ENCODE measurements around the gene DNAJB8.

Gene DNAJB8

GRCh38 chr3:128482175-128482574, 15.5 kb upstream of the DNAJB8 start:
- no peak for TF ChIP-seq CTCF (IDR thresholded peaks at IDR 0.05; ENCODE audit: insufficient read depth, low read length, missing control alignments)
- POLR2A ChIA-PET, result no interaction called here
- no peak overlapping the region for H3K4me3 ChIP-seq (ENCODE audit: low read depth, low read length)
- no peak for DNase-seq (ENCODE audit: low read depth, low spot score)
- CTCF ChIA-PET, result interaction anchor here (0.6 to 4.0 kb wide), 9 partner anchors 8 to 387 kb away, joined by 3 to 29 read pairs (median 8); no protein-coding TSS in a partner anchor

GRCh38 chr3:128481438-128481942, 14.8 kb upstream of the DNAJB8 start:
- H3K4me3 ChIP-seq (ENCODE audit: low read depth, low read length), result no peak overlapping the region
- ChIA-PET POLR2A (no interaction called here), CTCF (interaction anchor here (1.3 to 4.0 kb wide), 5 partner anchors 9 to 103 kb away, joined by 3 to 29 read pairs (median 8); no protein-coding TSS in a partner anchor)
- DNase-seq (ENCODE audit: low read depth, low spot score), result no peak
- TF ChIP-seq CTCF (IDR thresholded peaks at IDR 0.05; ENCODE audit: insufficient read depth, low read length, missing control alignments), result no peak

GRCh38 chr3:128480717-128481437, 14.2 kb upstream of the DNAJB8 start:
- DNase-seq (ENCODE audit: low read depth, low spot score), result no peak
- ChIA-PET POLR2A (no interaction called here), CTCF (interaction anchor here (0.7 to 4.0 kb wide), 6 partner anchors 9 to 104 kb away, joined by 3 to 29 read pairs (median 6); no protein-coding TSS in a partner anchor)
- TF ChIP-seq CTCF (IDR thresholded peaks at IDR 0.05; ENCODE audit: insufficient read depth, low read length, missing control alignments), result no peak
- no peak overlapping the region for H3K4me3 ChIP-seq (ENCODE audit: low read depth, low read length)

- H3K4me3 ChIP-seq (ENCODE audit: low read depth, low read length), result no peak overlapping the region
- no peak for DNase-seq (ENCODE audit: low read depth, low spot score)
- ChIA-PET POLR2A (no interaction called here), CTCF (interaction anchor here (0.7 to 3.0 kb wide), 4 partner anchors 10 to 42 kb away, joined by 3 to 7 read pairs (median 4); no protein-coding TSS in a partner anchor)
- no peak for TF ChIP-seq CTCF (IDR thresholded peaks at IDR 0.05; ENCODE audit: insufficient read depth, low read length, missing control alignments)
Measured at GRCh38 chr3:128480278-128480677, 13.6 kb upstream of the DNAJB8 start.

GRCh38 chr3:128479558-128480086, 12.9 kb upstream of the DNAJB8 start:
- H3K4me3 ChIP-seq (ENCODE audit: low read depth, low read length), result no peak overlapping the region
- TF ChIP-seq CTCF (IDR thresholded peaks at IDR 0.05; ENCODE audit: insufficient read depth, low read length, missing control alignments), result no peak
- DNase-seq (ENCODE audit: low read depth, low spot score), result no peak
- POLR2A ChIA-PET, result no interaction called here
- CTCF ChIA-PET, result interaction anchor here (1.0 to 3.0 kb wide), 3 partner anchors 11 to 42 kb away, joined by 3 to 7 read pairs (median 4); no protein-coding TSS in a partner anchor

Data from AG04449 (cell line).